HFFc6 (cell line): ENCODE data around the gene PRSS57. TPM values are rescaled to one million over a fixed set of nuclear protein-coding genes. Genes with fewer than 3 reads are reported as not detected.

Experiments used
- DNase-seq: peaks from one replicate; pipeline ENCODE4 v3.0.0-alpha.2; 2018
- H3K27ac Mint-ChIP-seq: 2 replicates; pipeline ENCODE4 v1.8.0; 2020; ENCODE audit warnings: mild to moderate bottlenecking, mixed read lengths
- H3K27me3 Mint-ChIP-seq: 2 replicates; pipeline ENCODE4 v1.8.0; 2021; ENCODE audit warnings: mild to moderate bottlenecking, moderate library complexity, mixed read lengths; ENCODE audit not compliant: insufficient read depth
- H3K36me3 Mint-ChIP-seq: 2 replicates; pipeline ENCODE4 v1.8.0; 2021; ENCODE audit warnings: low read depth, mixed read lengths
- H3K4me1 Mint-ChIP-seq: 2 replicates; pipeline ENCODE4 v1.8.0; 2020; ENCODE audit warnings: low read depth, mixed read lengths
- H3K4me3 Mint-ChIP-seq: 2 replicates; pipeline ENCODE4 v1.8.0; 2020; ENCODE audit warnings: mild to moderate bottlenecking, moderate library complexity, mixed read lengths
- H3K9me3 Mint-ChIP-seq: 2 replicates; pipeline ENCODE4 v1.8.0; 2020; ENCODE audit warnings: mild to moderate bottlenecking, mixed read lengths
- CTCF ChIP-seq: fragments of 200-600 bp; sonication (generic); IDR thresholded peaks from 2 replicates; pipeline ENCODE4 v1.5.0; 2021; ENCODE audit warnings: antibody characterized with exemption, mild to moderate bottlenecking
- total RNA-seq, 6 experiments: library from RNA; stranded (reverse); fragmentation: NEBNext Ultra II Directional; extraction: Animal tissue kit (Norgen Biotek cat#: 25700); gene quantifications; 2 replicates in 1 of 6; 3 replicates in 5 of 6; pipeline ENCODE4 v1.2.3, GENCODE V29; 2021

PRSS57 gene
- total RNA-seq, 6 experiments from 2014 or later = not detected

GRCh38 chr19:711254-711653 is 16.0 kb upstream of the PRSS57 start:
- Mint-ChIP-seq H3K27me3 (peaks cover 38% of the 10 kb centered on the region), H3K27ac (no peak overlapping the region), H3K9me3 (peaks cover 14% of the 10 kb centered on the region), H3K4me1 (peaks cover 8% of the 10 kb centered on the region; the same call in 1 of the 2 replicates), H3K36me3 (peaks cover 9% of the 10 kb centered on the region), H3K4me3 (no peak overlapping the region)
- TF ChIP-seq CTCF = no peak
- no peak for DNase-seq

- no peak for DNase-seq
- Mint-ChIP-seq H3K4me1 (peaks cover 8% of the 10 kb centered on the region; the same call in 1 of the 2 replicates), H3K27me3 (peaks cover 35% of the 10 kb centered on the region), H3K36me3 (peaks cover 6% of the 10 kb centered on the region), H3K9me3 (peaks cover 11% of the 10 kb centered on the region), H3K4me3 (no peak overlapping the region), H3K27ac (no peak overlapping the region)
- no peak for TF ChIP-seq CTCF
These were observed 15.5 kb upstream of the PRSS57 start for GRCh38 chr19:710767-711166.

- no peak for DNase-seq
- Mint-ChIP-seq H3K4me3 (no peak overlapping the region), H3K4me1 (peaks cover 8% of the 10 kb centered on the region; the same call in 1 of the 2 replicates), H3K9me3 (peaks cover 4% of the 10 kb centered on the region; the same call in 1 of the 2 replicates), H3K27me3 (peaks cover 37% of the 10 kb centered on the region), H3K36me3 (no peaks in the 10 kb centered on the region), H3K27ac (no peak overlapping the region)
- TF ChIP-seq CTCF = no peak
These were observed 14.8 kb upstream of the PRSS57 start for GRCh38 chr19:709965-710571.

- Mint-ChIP-seq H3K27ac (no peak overlapping the region), H3K27me3 (peaks cover 37% of the 10 kb centered on the region), H3K4me1 (peaks cover 8% of the 10 kb centered on the region; the same call in 1 of the 2 replicates), H3K4me3 (no peak overlapping the region), H3K9me3 (peaks cover 4% of the 10 kb centered on the region; the same call in 1 of the 2 replicates), H3K36me3 (no peaks in the 10 kb centered on the region)
- no peak for TF ChIP-seq CTCF
- DNase-seq = no peak
These were observed 14.1 kb upstream of the PRSS57 start for GRCh38 chr19:709196-709964.

GRCh38 chr19:708154-709143 is 13.2 kb upstream of the PRSS57 start, which contains the start of gene PALM:
TSS of gene PALM (plus strand) at chr19:708935. CDS start at chr19:709147, 212 bp downstream.
- Mint-ChIP-seq H3K9me3 (peaks cover 4% of the 10 kb centered on the region; the same call in 1 of the 2 replicates), H3K27ac (no peak within 1 kb of the TSS), H3K4me1 (peaks cover 8% of the 10 kb centered on the region; the same call in 1 of the 2 replicates), H3K4me3 (no peak within 1 kb of the TSS), H3K36me3 (no peaks in the 10 kb centered on the region), H3K27me3 (peaks cover 35% of the 10 kb centered on the region)
- DNase-seq = no peak
- no peak for TF ChIP-seq CTCF
